T-cell (primary cell): ENCODE results near the gene HERC2. TPM values are rescaled to one million over a fixed set of nuclear protein-coding genes. Genes with fewer than 3 reads are reported as not detected.

Experiments used
- ATAC-seq, 4 experiments: fragments of 200-7000 bp in 3 of 4; fragments of 150-1000 bp in 1 of 4; cut with Tn5 transposase; replicated peaks in 1 of 4; 1 replicate in 3 of 4; 2 replicates in 1 of 4; pipeline ENCODE4 v1.10.0; 2021; ENCODE audit warnings: moderate library complexity in 3 of 4, mild to moderate bottlenecking in 2 of 4, moderate number of reproducible peaks in 1 of 4
- CTCF ChIA-PET, 2 donors: fragments of 300-600 bp; sonication (Branson Sonifier 250); formaldehyde crosslinking; loops; one replicate each; lab custom pipeline; 2022; ENCODE audit warnings: antibody characterized with exemption in 2 of 2; lab: Charles Lee
- POLR2A ChIA-PET, 2 donors: fragments of 300-600 bp; sonication (Branson Sonifier 250); formaldehyde crosslinking; loops; one replicate each; lab custom pipeline; 2022; ENCODE audit warnings: antibody characterized with exemption in 2 of 2; lab: Charles Lee
- DNase-seq, 35 experiments: peaks; one replicate each; pipeline versions ENCODE4 v3.0.0 to v3.0.0-alpha.2; 2013 to 2023
- H3K27ac ChIP-seq: one replicate; pipeline ENCODE4 v1.5.1; 2013; ENCODE audit warnings: low read length
- H3K27me3 ChIP-seq, 2 experiments: replicated peaks in 1 of 2; 1 replicate in 1 of 2; 2 replicates in 1 of 2; pipeline versions ENCODE4 v1.6.1 to v1.7.0; 2013; ENCODE audit warnings: low read length in 1 of 2, mixed read lengths in 1 of 2; ENCODE audit not compliant: control insufficient read depth in 2 of 2, insufficient read depth in 2 of 2; ENCODE audit errors: extremely low read depth in 1 of 2
- H3K36me3 ChIP-seq, 2 donors: 1 replicate in 1 of 2; 2 replicates in 1 of 2; pipeline versions ENCODE4 v1.6.1 to v1.7.0; 2013; ENCODE audit warnings: low read length in 1 of 2; ENCODE audit not compliant: control insufficient read depth in 2 of 2, insufficient read depth in 1 of 2; ENCODE audit errors: extremely low read depth in 1 of 2
- H3K4me1 ChIP-seq, 2 experiments: 1 replicate in 1 of 2; 2 replicates in 1 of 2; pipeline versions ENCODE4 v1.6.1 to v1.7.0; 2013; ENCODE audit warnings: low read length in 2 of 2, mixed read lengths in 1 of 2; ENCODE audit not compliant: insufficient read depth in 2 of 2, control insufficient read depth in 1 of 2; ENCODE audit errors: extremely low read depth in 1 of 2
- H3K4me3 ChIP-seq, 2 donors: 1 replicate in 1 of 2; 2 replicates in 1 of 2; pipeline versions ENCODE4 v1.5.1 to v1.7.0; 2013; ENCODE audit warnings: mild to moderate bottlenecking in 2 of 2, low read length in 1 of 2, moderate library complexity in 1 of 2; ENCODE audit not compliant: control insufficient read depth in 1 of 2; ENCODE audit errors: extremely low read depth in 1 of 2
- H3K9me3 ChIP-seq: 2 replicates; pipeline ENCODE4 v1.7.0; 2013
- H3K27ac Mint-ChIP-seq, 2 donors: one replicate each; pipeline ENCODE4 v1.8.0; 2020 to 2021; ENCODE audit warnings: mild to moderate bottlenecking in 2 of 2, mixed read lengths in 2 of 2
- H3K27me3 Mint-ChIP-seq, 2 donors: one replicate each; pipeline ENCODE4 v1.8.0; 2021 to 2022; ENCODE audit warnings: mixed read lengths in 2 of 2
- H3K36me3 Mint-ChIP-seq: one replicate; pipeline ENCODE4 v1.8.0; 2021; ENCODE audit warnings: mixed read lengths
- H3K4me1 Mint-ChIP-seq, 3 donors: one replicate each; pipeline ENCODE4 v1.8.0; 2020 to 2022; ENCODE audit warnings: mixed read lengths in 3 of 3, mild to moderate bottlenecking in 1 of 3
- H3K4me3 Mint-ChIP-seq, 3 donors: one replicate each; pipeline ENCODE4 v1.8.0; 2020 to 2022; ENCODE audit warnings: mild to moderate bottlenecking in 3 of 3, mixed read lengths in 3 of 3, moderate library complexity in 3 of 3
- H3K9me3 Mint-ChIP-seq, 3 donors: one replicate each; pipeline ENCODE4 v1.8.0; 2020 to 2022; ENCODE audit warnings: mixed read lengths in 3 of 3
- WGBS: methylation state at CpG from one replicate; pipeline ENCODE4 v1.1.5; 2013; ENCODE audit warnings: missing lambda C conversion rate; ENCODE audit not compliant: insufficient coverage; 5-methylcytosine and 5-hydroxymethylcytosine counted together
- total RNA-seq, 35 experiments: library from RNA in 6 of 35; stranded (reverse) in 6 of 35; fragments of 120-200 nt in 1 of 35; gene quantifications; one replicate each; pipeline versions ENCODE4 v1.2.1 to v1.2.4 and lab custom pipeline; 2013 to 2026

HERC2 gene
- total RNA-seq, 5 donors from 2014 or later (not counting 1 experiment from before 2014, with no cell fraction given): 46.4 to 65.5 (median 55.4) TPM

DNA sequence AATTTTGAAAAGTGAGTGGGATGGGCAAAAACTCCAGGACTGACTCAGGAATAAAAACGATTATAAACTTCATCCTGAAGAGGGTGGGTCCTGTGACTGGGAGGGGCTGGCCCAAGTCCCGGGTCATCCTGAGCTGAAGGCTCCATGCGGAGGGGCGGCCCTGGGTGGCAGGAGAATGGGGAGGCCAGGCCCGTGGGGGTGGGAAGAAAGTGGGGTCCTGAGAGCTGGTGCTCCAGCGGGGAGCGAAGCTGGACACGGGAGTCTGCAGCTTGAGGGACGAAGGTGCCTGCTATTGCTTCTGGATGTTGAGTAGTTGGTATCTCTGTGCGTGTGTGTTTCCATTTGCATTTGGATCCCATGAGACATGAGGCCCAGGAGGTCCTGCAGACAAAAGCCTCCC lies 218.1 kb downstream of the HERC2 start:
- no peak overlapping the region for H3K27ac Mint-ChIP-seq
- Histone ChIP-seq H3K27ac (no peak overlapping the region), H3K36me3 (no peaks in the 10 kb centered on the region), H3K27me3 (peaks cover 15 to 65% of the 10 kb centered on the region in 2 experiments), H3K4me1 (peaks cover 5 to 26% of the 10 kb centered on the region in 2 experiments), H3K9me3 (no peaks in the 10 kb centered on the region), H3K4me3 (no peak overlapping the region)
- H3K4me1 Mint-ChIP-seq: peaks cover 16 to 27% (median 23%) of the 10 kb centered on the region in 3 donors
- H3K9me3 Mint-ChIP-seq: no peaks in the 10 kb centered on the region
- H3K27me3 Mint-ChIP-seq: peaks cover 31 to 42% of the 10 kb centered on the region in 2 donors
- ATAC-seq: no peak
- no peak for DNase-seq
- no peaks in the 10 kb centered on the region for H3K36me3 Mint-ChIP-seq
- WGBS: 97% methylated on average over 7 of the region's 10 CpGs
- no peak overlapping the region for H3K4me3 Mint-ChIP-seq
- POLR2A ChIA-PET: interaction anchor here in 1 of 2 donors (0.7 kb wide), 1 partner anchor 1178 kb away, joined by 9 read pairs; no protein-coding TSS in a partner anchor
- CTCF ChIA-PET: no interaction called here

DNA sequence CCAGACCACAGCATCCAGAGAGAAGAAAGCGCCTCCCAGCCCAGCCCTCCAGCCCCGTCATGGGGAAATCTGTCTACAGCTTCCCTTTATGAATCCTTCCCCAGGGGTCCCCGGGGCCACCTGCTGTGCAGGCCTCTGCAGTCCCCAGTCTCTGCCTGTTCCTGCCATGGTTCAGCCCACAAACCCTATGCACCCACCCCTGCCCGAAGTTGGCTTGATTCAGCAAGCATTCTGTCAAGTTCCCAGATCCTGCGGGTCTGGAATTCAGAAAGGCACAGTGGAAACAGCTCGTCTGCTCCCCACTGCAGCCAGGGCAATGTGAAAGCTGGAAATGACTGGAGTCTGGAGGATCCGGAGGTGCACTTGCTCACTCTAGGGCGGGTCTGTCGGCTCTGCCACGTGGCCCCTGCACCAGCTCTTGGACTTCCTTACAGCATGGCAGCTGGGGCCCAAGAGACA lies 220.0 kb downstream of the HERC2 start:
- Mint-ChIP-seq H3K27me3 (peaks cover 44 to 57% of the 10 kb centered on the region in 2 donors), H3K4me3 (no peak overlapping the region), H3K9me3 (no peaks in the 10 kb centered on the region), H3K27ac (no peak overlapping the region), H3K36me3 (no peaks in the 10 kb centered on the region), H3K4me1 (peaks cover 21 to 36% (median 34%) of the 10 kb centered on the region in 3 donors)
- Histone ChIP-seq H3K36me3 (no peaks in the 10 kb centered on the region), H3K27ac (no peak overlapping the region), H3K27me3 (peaks cover 24 to 81% of the 10 kb centered on the region in 2 experiments), H3K9me3 (no peaks in the 10 kb centered on the region), H3K4me3 (no peak overlapping the region), H3K4me1 (peaks cover 7 to 33% of the 10 kb centered on the region in 2 experiments)
- POLR2A ChIA-PET: no interaction called here
- WGBS: 71% methylated on average over 9 of the region's 10 CpGs
- no peak for ATAC-seq
- no peak for DNase-seq
- CTCF ChIA-PET: no interaction called here

DNA sequence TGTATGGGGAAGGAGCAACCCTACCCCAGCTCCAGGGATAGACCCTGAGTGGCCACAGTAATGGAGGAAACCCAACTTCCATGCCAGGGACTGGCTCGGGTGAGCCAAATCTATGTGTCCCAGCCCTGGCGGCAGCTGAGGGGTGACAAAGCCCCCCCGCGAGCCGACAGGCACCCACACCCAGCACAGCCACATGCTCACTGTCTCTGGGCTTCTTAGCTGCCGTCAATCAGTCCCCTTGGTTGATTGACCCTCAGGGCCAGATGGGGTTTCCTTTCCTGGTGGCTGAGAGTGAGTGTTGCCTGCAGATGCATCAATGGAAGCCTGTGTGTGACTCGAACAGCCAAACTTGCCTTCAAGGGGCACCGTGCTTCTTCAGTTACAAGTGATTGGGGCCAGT lies 220.8 kb downstream of the HERC2 start:
- no peaks in the 10 kb centered on the region for H3K9me3 Mint-ChIP-seq
- peaks cover 9 to 36% of the 10 kb centered on the region in 2 experiments for H3K4me1 ChIP-seq
- no peaks in the 10 kb centered on the region for H3K9me3 ChIP-seq
- no peak overlapping the region for H3K4me3 ChIP-seq
- H3K4me1 Mint-ChIP-seq: peaks cover 25 to 37% (median 36%) of the 10 kb centered on the region in 3 donors
- ChIA-PET CTCF (no interaction called here), POLR2A (no interaction called here)
- no peaks in the 10 kb centered on the region for H3K36me3 Mint-ChIP-seq
- no peak overlapping the region for H3K4me3 Mint-ChIP-seq
- 75% methylated on average over 4 of the region's 8 CpGs for WGBS
- ATAC-seq (no peak), DNase-seq (no peak)
- H3K27ac ChIP-seq: no peak overlapping the region
- peaks cover 24 to 85% of the 10 kb centered on the region in 2 experiments for H3K27me3 ChIP-seq
- H3K27ac Mint-ChIP-seq: no peak overlapping the region
- H3K27me3 Mint-ChIP-seq: peaks cover 44 to 61% of the 10 kb centered on the region in 2 donors
- no peaks in the 10 kb centered on the region for H3K36me3 ChIP-seq

DNA sequence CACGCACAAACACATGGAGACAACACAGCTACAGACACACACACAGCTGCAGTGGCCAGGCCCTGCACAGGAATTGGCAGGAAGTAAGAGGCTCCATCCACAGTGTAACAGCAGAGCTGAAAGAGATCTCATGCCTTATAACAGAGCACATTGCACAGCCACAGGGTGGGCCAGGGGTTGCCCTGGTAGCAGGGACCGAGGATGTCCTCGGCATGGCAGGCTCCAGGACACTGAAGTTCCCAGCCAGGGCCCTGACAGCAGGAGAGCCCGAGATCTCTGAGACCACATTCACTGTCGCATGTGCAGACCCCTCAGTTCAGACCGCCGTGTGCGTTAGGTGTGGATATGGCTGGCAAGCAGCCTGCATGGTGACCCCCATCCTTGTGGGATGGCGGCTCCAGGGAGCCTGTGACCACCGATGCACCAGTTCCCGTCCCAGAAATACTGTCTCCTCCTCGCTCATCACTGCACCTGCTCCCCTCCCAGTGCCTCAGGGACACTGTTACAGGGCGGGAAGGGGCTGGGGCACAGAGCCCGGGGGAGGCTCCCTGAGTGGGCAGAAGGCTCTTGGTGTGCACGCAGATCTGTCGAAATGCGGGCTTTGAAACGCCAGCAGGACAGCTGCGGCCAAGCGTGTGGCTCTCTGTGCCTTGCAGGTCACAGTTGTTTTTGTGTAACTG lies 221.3 kb downstream of the HERC2 start:
- Mint-ChIP-seq H3K9me3 (no peaks in the 10 kb centered on the region), H3K27me3 (peaks cover 39 to 61% of the 10 kb centered on the region in 2 donors), H3K36me3 (no peaks in the 10 kb centered on the region), H3K27ac (no peak overlapping the region), H3K4me1 (peaks cover 28 to 38% (median 30%) of the 10 kb centered on the region in 3 donors), H3K4me3 (peak overlapping the region in 1 of 3 donors; percentile 54)
- Histone ChIP-seq H3K36me3 (no peaks in the 10 kb centered on the region), H3K4me1 (peaks cover 12 to 36% of the 10 kb centered on the region in 2 experiments), H3K27ac (no peak overlapping the region), H3K9me3 (no peaks in the 10 kb centered on the region), H3K27me3 (peaks cover 24 to 85% of the 10 kb centered on the region in 2 experiments), H3K4me3 (no peak overlapping the region)
- WGBS: 88% methylated on average over 18 of the region's 20 CpGs
- ChIA-PET POLR2A (no interaction called here), CTCF (interaction anchor here in 1 of 2 donors (0.5 kb wide), 1 partner anchor 15 kb away, joined by 6 read pairs; no protein-coding TSS in a partner anchor)
- no peak for ATAC-seq
- DNase-seq: no peak

DNA sequence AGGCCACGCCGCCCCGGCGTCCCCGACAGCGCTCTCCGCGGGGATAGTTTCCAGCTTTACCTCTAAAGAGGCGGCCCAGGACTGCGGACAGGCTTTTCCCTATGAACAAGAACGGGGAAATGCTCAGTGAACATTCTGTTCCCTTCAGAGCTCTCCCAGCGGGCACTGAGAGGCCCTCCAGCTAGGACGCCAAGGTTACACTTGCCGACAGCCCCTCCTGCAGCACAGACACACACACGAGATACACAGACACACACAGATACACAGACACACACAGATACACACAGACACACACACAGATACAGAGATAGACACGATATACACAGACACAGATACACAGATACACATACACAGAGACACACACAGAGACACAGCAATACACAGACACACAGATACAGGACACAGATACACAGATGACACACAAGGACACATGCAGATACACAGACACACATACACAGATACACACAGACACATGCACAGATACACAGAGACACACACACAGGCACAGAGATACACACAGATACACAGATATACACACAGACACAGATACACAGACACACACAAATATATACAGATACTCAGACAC lies 222.3 kb downstream of the HERC2 start:
- CTCF ChIA-PET: interaction anchor here in 1 of 2 donors (0.5 kb wide), 1 partner anchor 14 kb away, joined by 6 read pairs; no protein-coding TSS in a partner anchor

DNA sequence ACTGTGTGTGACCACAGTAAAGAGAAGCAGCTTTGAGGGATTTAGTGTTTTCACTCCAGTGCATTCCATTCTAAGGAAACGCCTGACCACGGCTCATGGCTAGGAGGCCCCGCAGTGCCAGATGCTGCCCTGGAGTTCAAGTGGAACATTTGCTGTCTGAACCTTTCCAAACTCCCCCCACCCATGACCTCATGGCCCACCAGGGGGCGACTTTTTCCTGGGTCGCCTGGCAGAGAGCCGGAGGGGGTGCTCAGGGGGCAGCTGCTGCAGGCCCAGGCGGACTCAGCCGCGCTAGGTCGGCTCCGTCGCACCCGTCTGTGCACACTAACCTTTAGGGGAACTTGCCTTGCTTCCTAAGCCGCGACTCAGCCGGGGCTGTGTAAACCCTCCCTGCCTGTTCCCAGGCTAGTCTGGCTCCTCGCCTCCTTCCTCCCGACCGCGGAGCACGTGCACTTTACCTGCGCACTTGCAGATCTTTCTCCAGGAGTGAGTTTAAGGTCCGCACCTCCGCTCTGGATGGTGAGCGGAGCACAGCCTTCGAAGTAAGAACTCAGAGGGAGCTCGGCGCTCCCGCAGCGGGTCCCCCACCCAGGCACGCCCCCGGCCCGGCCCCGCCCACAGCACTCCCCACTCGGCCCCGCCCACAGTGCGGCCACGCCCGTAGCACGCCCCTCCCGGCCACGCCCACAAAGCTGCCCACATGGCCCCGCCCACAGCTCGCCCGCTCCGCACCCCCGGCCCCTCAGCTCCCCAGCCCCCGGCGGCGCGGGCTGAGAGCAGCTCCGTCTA lies 223.0 kb downstream of the HERC2 start, which contains the start of gene OCA2:
Gene OCA2 (minus strand): TSS at position 550 of the 789 bp plus-strand sequence. CDS start 17,441 bp downstream, outside the sequence.
- no peaks in the 10 kb centered on the region for H3K9me3 Mint-ChIP-seq
- Histone ChIP-seq H3K36me3 (no peaks in the 10 kb centered on the region), H3K27ac (no peak within 1 kb of the TSS), H3K27me3 (peaks cover 27 to 84% of the 10 kb centered on the region in 2 experiments), H3K9me3 (no peaks in the 10 kb centered on the region), H3K4me1 (peaks cover 13 to 50% of the 10 kb centered on the region in 2 experiments), H3K4me3 (peak within 1 kb of the TSS; percentile 4 to 53)
- ChIA-PET CTCF (no interaction called here), POLR2A (no interaction called here)
- ATAC-seq (peak in 3 of 4 experiments; percentile 13 to 44 (median 33)), DNase-seq (peak in 28 of 35 experiments; percentile 21 to 70 (median 46))
- no peak within 1 kb of the TSS for H3K27ac Mint-ChIP-seq
- no peaks in the 10 kb centered on the region for H3K36me3 Mint-ChIP-seq
- WGBS: 6% methylated on average over 41 of the region's 52 CpGs
- H3K4me3 Mint-ChIP-seq: peak within 1 kb of the TSS; percentile 22 to 79 (median 29)
- H3K4me1 Mint-ChIP-seq: peaks cover 24 to 41% (median 35%) of the 10 kb centered on the region in 3 donors
- H3K27me3 Mint-ChIP-seq: peaks cover 32 to 63% of the 10 kb centered on the region in 2 donors

More for the DNA sequence above, 222.3 kb downstream of the HERC2 start:
- no peaks in the 10 kb centered on the region for H3K36me3 ChIP-seq
- POLR2A ChIA-PET: no interaction called here
- peaks cover 22 to 38% (median 33%) of the 10 kb centered on the region in 3 donors for H3K4me1 Mint-ChIP-seq
- H3K27ac ChIP-seq: no peak overlapping the region
- peaks cover 13 to 43% of the 10 kb centered on the region in 2 experiments for H3K4me1 ChIP-seq
- no peaks in the 10 kb centered on the region for H3K9me3 Mint-ChIP-seq
- H3K27ac Mint-ChIP-seq: no peak overlapping the region
- no peak for DNase-seq
- peaks cover 26 to 84% of the 10 kb centered on the region in 2 experiments for H3K27me3 ChIP-seq
- H3K36me3 Mint-ChIP-seq: no peaks in the 10 kb centered on the region
- no peak for ATAC-seq
- no peaks in the 10 kb centered on the region for H3K9me3 ChIP-seq
- WGBS: 26% methylated on average over 16 of the region's 16 CpGs
- H3K27me3 Mint-ChIP-seq: peaks cover 32 to 63% of the 10 kb centered on the region in 2 donors
- peak overlapping the region in 1 of 2 donors; percentile 46 for H3K4me3 ChIP-seq
- H3K4me3 Mint-ChIP-seq: peak overlapping the region in 2 of 3 donors; percentile 21 to 54
